Measurements from ENCODE around the gene ZNF564. TPM values are rescaled to one million over a fixed set of nuclear protein-coding genes. Genes with fewer than 3 reads are reported as not detected.
A peak's percentile ranks its signal among the peaks of the same experiment; 100 is the strongest.

ZNF564 gene
- total RNA-seq = 10 to 100 TPM; 16.4 to 25.6 (median 19.6) TPM

GRCh38 chr19:12551060-12551832, at the start of gene ZNF564:
ZNF564 (minus strand) TSS chr19:12551482; CDS start chr19:12551332, 150 bp downstream.
- intact Hi-C loops (cut with DNase I; ENCODE audit: low total_unique reads) = loop anchor here (5.0 kb wide), 1 partner anchor 1384 kb away; no protein-coding TSS in a partner anchor
- Histone ChIP-seq H3K4me1 (peaks cover 13 to 35% (median 22%) of the 10 kb centered on the region in 4 donors), H3K4me3 (peak within 1 kb of the TSS; percentile 71 to 98 (median 86)), H3K9me3 (no peaks in the 10 kb centered on the region), H3K36me3 (peaks cover 0 to 18% (median 0%) of the 10 kb centered on the region in 4 donors), H3K27ac (peak within 1 kb of the TSS; percentile 91 to 99 (median 98)), H3K27me3 (no peaks in the 10 kb centered on the region)
- in situ Hi-C loops (cut with MboI; ENCODE audit: low pct_ligation_motif_present in 1 of 4, low pct_unique_long_range_greater_than_20kb in 1 of 4, low sequenced_read_pairs in 3 of 4) = no loop called here
- whole genome bisulfite sequencing, 2 donors (ENCODE audit: low coverage in 1 of 2) = 1% methylated on average over 26 of the region's 49 CpGs; no CpG with 5 or more reads in 1 of the 2 donors
- peak; percentile 93 to 97 (median 93) for TF ChIP-seq POLR2AphosphoS5 (IDR thresholded peaks at IDR 0.05)
- TF ChIP-seq CTCF (IDR thresholded peaks at IDR 0.05) = no peak
- TF ChIP-seq POLR2A (IDR thresholded peaks at IDR 0.05) = peak; percentile 93
- TF ChIP-seq EP300 (IDR thresholded peaks at IDR 0.05; ENCODE audit: low read depth) = no peak
- peak; percentile 96 for DNase-seq

- Histone ChIP-seq H3K27ac (no peak overlapping the region), H3K4me3 (no peak overlapping the region), H3K36me3 (peaks cover 0 to under 1% (median 0%) of the 10 kb centered on the region in 4 donors), H3K27me3 (no peaks in the 10 kb centered on the region), H3K9me3 (no peaks in the 10 kb centered on the region), H3K4me1 (no peaks in the 10 kb centered on the region)
- in situ Hi-C loops (cut with MboI; ENCODE audit: low pct_ligation_motif_present in 1 of 4, low pct_unique_long_range_greater_than_20kb in 1 of 4, low sequenced_read_pairs in 3 of 4) (no loop called here), intact Hi-C loops (cut with DNase I; ENCODE audit: low total_unique reads) (no loop called here)
- DNase-seq = no peak
- 88 to 91% methylated on average over 9 to 11 of the region's 11 CpGs for WGBS, 2 donors (ENCODE audit: low coverage in 1 of 2)
- no peak for TF ChIP-seq CTCF (IDR thresholded peaks at IDR 0.05)
- TF ChIP-seq EP300 (IDR thresholded peaks at IDR 0.05; ENCODE audit: low read depth) = no peak
- TF ChIP-seq POLR2A (IDR thresholded peaks at IDR 0.05) = no peak
- no peak for TF ChIP-seq POLR2AphosphoS5 (IDR thresholded peaks at IDR 0.05)
Observed at GRCh38 chr19:12597594-12597993, 46.3 kb upstream of the ZNF564 start.

- Histone ChIP-seq H3K4me1 (no peaks in the 10 kb centered on the region), H3K27me3 (no peaks in the 10 kb centered on the region), H3K27ac (no peak overlapping the region), H3K36me3 (no peaks in the 10 kb centered on the region), H3K4me3 (no peak overlapping the region), H3K9me3 (no peaks in the 10 kb centered on the region)
- TF ChIP-seq CTCF (IDR thresholded peaks at IDR 0.05) (no peak), POLR2A (IDR thresholded peaks at IDR 0.05) (no peak), POLR2AphosphoS5 (IDR thresholded peaks at IDR 0.05) (no peak), EP300 (IDR thresholded peaks at IDR 0.05; ENCODE audit: low read depth) (no peak)
- in situ Hi-C loops (cut with MboI; ENCODE audit: low pct_ligation_motif_present in 1 of 4, low pct_unique_long_range_greater_than_20kb in 1 of 4, low sequenced_read_pairs in 3 of 4) (no loop called here), intact Hi-C loops (cut with DNase I; ENCODE audit: low total_unique reads) (no loop called here)
- no peak for DNase-seq
- WGBS, 2 donors (ENCODE audit: low coverage in 1 of 2) = 40 to 89% methylated on average over 1 to 38 of the region's 38 CpGs
Observed at GRCh38 chr19:12596927-12597548, 45.8 kb upstream of the ZNF564 start.

GRCh38 chr19:12596485-12596884, 45.2 kb upstream of the ZNF564 start:
- no peak for DNase-seq
- intact Hi-C loops (cut with DNase I; ENCODE audit: low total_unique reads) (no loop called here), in situ Hi-C loops (cut with MboI; ENCODE audit: low pct_ligation_motif_present in 1 of 4, low pct_unique_long_range_greater_than_20kb in 1 of 4, low sequenced_read_pairs in 3 of 4) (no loop called here)
- Histone ChIP-seq H3K4me1 (no peaks in the 10 kb centered on the region), H3K36me3 (no peaks in the 10 kb centered on the region), H3K27me3 (no peaks in the 10 kb centered on the region), H3K9me3 (no peaks in the 10 kb centered on the region), H3K4me3 (no peak overlapping the region), H3K27ac (no peak overlapping the region)
- TF ChIP-seq POLR2AphosphoS5 (IDR thresholded peaks at IDR 0.05) (no peak), POLR2A (IDR thresholded peaks at IDR 0.05) (no peak), CTCF (IDR thresholded peaks at IDR 0.05) (no peak), EP300 (IDR thresholded peaks at IDR 0.05; ENCODE audit: low read depth) (no peak)
- WGBS, 2 donors (ENCODE audit: low coverage in 1 of 2) = 90 to 98% methylated on average over 6 to 11 of the region's 11 CpGs
